HepG2 (cell line): ENCODE measurements around the gene SHROOM2. TPM values are rescaled to one million over a fixed set of nuclear protein-coding genes. Genes with fewer than 3 reads are reported as not detected.

Experiments
- ATAC-seq: fragments of 200-7000 bp; cut with Tn5 transposase; 3 replicates; pipeline ENCODE4 v1.9.1; 2020; ENCODE audit warnings: mild to moderate bottlenecking, moderate library complexity
- BruUV-seq: library from RNA; stranded (reverse); fragments of 400-500 nt; replicated peaks from 2 replicates; lab custom pipeline; 2021; lab: Mats Ljungman, UMichigan
- CTCF ChIA-PET: fragments of 300-600 bp; formaldehyde crosslinking; extraction: SDS; loops from one replicate; lab custom pipeline; 2021; ENCODE audit warnings: low total read pairs, inconsistent platforms, low intra/inter-chr PET ratio; lab: Yijun Ruan, JAX
- POLR2A ChIA-PET: fragments of 350-600 bp; sonication (Branson Sonifier 250); formaldehyde crosslinking; loops from one replicate; lab custom pipeline; 2020; ENCODE audit warnings: antibody characterized with exemption, inconsistent platforms; lab: Yijun Ruan, JAX
- DNase-seq: peaks from one replicate; pipeline ENCODE4 v3.0.0-alpha.2; 2015; ENCODE audit warnings: low spot score
- FAIRE-seq: peaks from 3 replicates; lab custom pipeline; 2011; peaks lifted over from hg19 to GRCh38; lab: Jason Lieb, UNC
- H2AFZ ChIP-seq: one replicate; pipeline ENCODE4 v1.6.1; 2011; ENCODE audit warnings: low read length, inconsistent platforms
- H3K27ac ChIP-seq: fragments of 300-600 bp; 3 replicates; pipeline ENCODE4 v1.8.0; 2011; ENCODE audit warnings: mixed run types, mild to moderate bottlenecking, mixed read lengths, low read length, inconsistent platforms; ENCODE audit not compliant: insufficient read depth; ENCODE audit errors: extremely low read length
- H3K27me3 ChIP-seq, 2 experiments: fragments of 200-600 bp in 1 of 2; 2 replicates in 1 of 2; 3 replicates in 1 of 2; pipeline versions ENCODE4 v1.6.0 to v1.8.0; 2011; ENCODE audit warnings: low read length in 2 of 2, mild to moderate bottlenecking in 2 of 2, moderate library complexity in 2 of 2, inconsistent platforms in 1 of 2; ENCODE audit not compliant: insufficient read depth in 2 of 2, control insufficient read depth in 1 of 2
- H3K36me3 ChIP-seq, 2 experiments: fragments of 200-600 bp in 1 of 2; replicated peaks in 1 of 2; 2 replicates in 1 of 2; 3 replicates in 1 of 2; pipeline versions ENCODE4 v1.5.1 to v1.8.0; 2011; ENCODE audit warnings: low read length in 2 of 2, inconsistent platforms in 1 of 2; ENCODE audit not compliant: insufficient read depth in 2 of 2, control insufficient read depth in 1 of 2
- H3K4me1 ChIP-seq: 2 replicates; pipeline ENCODE4 v1.5.1; 2012; ENCODE audit warnings: low read length, inconsistent platforms; ENCODE audit not compliant: insufficient read depth
- H3K4me2 ChIP-seq: 2 replicates; pipeline ENCODE4 v1.6.0; 2011; ENCODE audit warnings: low read depth, low read length, inconsistent platforms
- H3K4me3 ChIP-seq, 3 experiments: fragments of 200-600 bp in 1 of 3; sonication (generic), shearing (Covaris generic) in 1 of 3; replicated peaks in 1 of 3; 2 replicates each; pipeline ENCODE4 v1.5.1; 2011 to 2016; ENCODE audit warnings: low read length in 3 of 3, inconsistent platforms in 2 of 3, low read depth in 2 of 3, mild to moderate bottlenecking in 2 of 3, control low read depth in 1 of 3, mixed read lengths in 1 of 3; ENCODE audit not compliant: insufficient read depth in 1 of 3
- H3K79me2 ChIP-seq: one replicate; pipeline ENCODE4 v1.6.1; 2011; ENCODE audit warnings: low read length, inconsistent platforms; ENCODE audit not compliant: insufficient read depth
- H3K9ac ChIP-seq: 2 replicates; pipeline ENCODE4 v1.6.0; 2011; ENCODE audit warnings: mild to moderate bottlenecking, low read depth, low read length, inconsistent platforms; ENCODE audit not compliant: insufficient read depth
- H3K9me3 ChIP-seq: 2 replicates; pipeline ENCODE4 v1.5.1; 2012; ENCODE audit warnings: mild to moderate bottlenecking, low read length
- H4K20me1 ChIP-seq: 2 replicates; pipeline ENCODE4 v1.6.0; 2011; ENCODE audit warnings: inconsistent platforms, mild to moderate bottlenecking, low read length, moderate library complexity; ENCODE audit not compliant: insufficient read depth
- AGO1 ChIP-seq: fragments of 200-400 bp; formaldehyde crosslinking; IDR thresholded peaks from 2 replicates; pipeline ENCODE4 v1.6.1; 2017; ENCODE audit warnings: mild to moderate bottlenecking, low read depth, low read length, moderate library complexity; ENCODE audit not compliant: poor library complexity, severe bottlenecking
- KDM3A ChIP-seq: IDR thresholded peaks from 2 replicates; pipeline ENCODE4 v1.6.1; 2018; ENCODE audit warnings: low read depth, missing compliant biosample characterization
- MATR3 ChIP-seq: sonication (generic); formaldehyde crosslinking; IDR thresholded peaks from 2 replicates; pipeline ENCODE4 v1.4.0; 2020; ENCODE audit warnings: missing genetic modification reagents
- MTA3 ChIP-seq: sonication (generic); formaldehyde crosslinking; IDR thresholded peaks from 2 replicates; pipeline ENCODE4 v1.4.0; 2020; ENCODE audit warnings: missing genetic modification reagents
- MYNN ChIP-seq: sonication (generic); formaldehyde crosslinking; IDR thresholded peaks from 2 replicates; pipeline ENCODE4 v1.4.0; 2020; ENCODE audit warnings: mild to moderate bottlenecking, low read depth, missing genetic modification reagents
- ZNF10 ChIP-seq: sonication (generic); formaldehyde crosslinking; IDR thresholded peaks from 2 replicates; pipeline ENCODE4 v1.4.0; 2020; ENCODE audit warnings: mild to moderate bottlenecking, low read depth, missing genetic modification reagents, borderline replicate concordance
- WGBS: methylation state at CpG from one replicate; pipeline ENCODE4 v1.1.6; 2017; ENCODE audit warnings: low lambda C conversion rate; 5-methylcytosine and 5-hydroxymethylcytosine counted together
- in situ Hi-C: cut with HindIII; loops from 2 replicates; pipeline ENCODE4 v1.10.0; 2017; ENCODE audit warnings: low pct_unique_long_range_greater_than_20kb; ENCODE audit not compliant: extremely low pct_ligation_motif_present
- intact Hi-C: fragments of 100-400 bp; cut with micrococcal nuclease; formaldehyde crosslinking; loops from one replicate; pipeline ENCODE4 v1.10.0; 2022; ENCODE audit not compliant: unreplicated experiment
- polyA plus RNA-seq, 8 experiments: library from polyadenylated mRNA; depleted of rRNA in 3 of 8; stranded (reverse) in 7 of 8; unstranded in 1 of 8; fragments of >200 nt; fragmentation: Illumina TruSeq in 4 of 8; extraction: Trizol in 4 of 8; gene quantifications; 2 replicates each; pipeline versions ENCODE4 v1.2.1 to v1.2.3, GENCODE V29; 2011 to 2016; ENCODE audit warnings: low read depth in 4 of 8, missing spikeins in 1 of 8, mixed read lengths in 1 of 8; ENCODE audit not compliant: insufficient read depth in 1 of 8
- total RNA-seq, 5 experiments: library from RNA; depleted of rRNA; stranded (reverse); fragments of >200 nt; fragmentation: Illumina TruSeq; extraction: Trizol; gene quantifications; 2 replicates each; pipeline ENCODE4 v1.2.3, GENCODE V29; 2016; ENCODE audit warnings: low read depth in 1 of 5
- TF ChIP-seq, protein P1 (sequence below): sonication (generic); formaldehyde crosslinking; IDR thresholded peaks from 2 replicates; pipeline ENCODE4 v1.4.0; 2020; ENCODE audit warnings: missing genetic modification reagents
- TF ChIP-seq, protein P2 (sequence below): sonication (generic); formaldehyde crosslinking; IDR thresholded peaks from 2 replicates; pipeline ENCODE4 v1.5.1; 2020; ENCODE audit warnings: mild to moderate bottlenecking, missing genetic modification reagents, borderline replicate concordance
- TF ChIP-seq, protein P3 (sequence below): sonication (generic); formaldehyde crosslinking; IDR thresholded peaks from 2 replicates; pipeline ENCODE4 v1.9.0; 2022; ENCODE audit warnings: missing genetic modification reagents, mild to moderate bottlenecking, borderline replicate concordance
- TF ChIP-seq, protein P4 (sequence below): sonication (generic); formaldehyde crosslinking; IDR thresholded peaks from 2 replicates; pipeline ENCODE4 v1.5.0; 2020; ENCODE audit warnings: missing genetic modification reagents
- TF ChIP-seq, protein P5 (sequence below): sonication (generic); formaldehyde crosslinking; IDR thresholded peaks from 2 replicates; pipeline ENCODE4 v1.4.0; 2020; ENCODE audit warnings: missing genetic modification reagents
- TF ChIP-seq, protein P6 (sequence below): IDR thresholded peaks from 2 replicates; pipeline ENCODE4 v1.6.1; 2016; ENCODE audit warnings: missing compliant biosample characterization, missing genetic modification reagents, borderline replicate concordance

The SHROOM2 gene
- total and polyA plus RNA-seq, 2 of the 13 experiments (the other 11 are each of a cell fraction or from before 2014, with no cell fraction given): 0.92 to 1.4 TPM

GRCh38 chrX:9746148-9746888, 39.9 kb upstream of the SHROOM2 start:
- no peak for FAIRE-seq
- no peaks in the 10 kb centered on the region for H4K20me1 ChIP-seq
- ChIA-PET POLR2A (no interaction called here), CTCF (no interaction called here)
- ATAC-seq: no peak
- no peak overlapping the region for H2AFZ ChIP-seq
- no TSS peak for BruUV-seq
- no peak overlapping the region for H3K4me2 ChIP-seq
- 31% methylated on average over 3 of the region's 3 CpGs for WGBS
- in situ Hi-C loops: no loop called here
- no peaks in the 10 kb centered on the region for H3K9me3 ChIP-seq
- H3K4me1 ChIP-seq: no peaks in the 10 kb centered on the region
- H3K9ac ChIP-seq: no peak overlapping the region
- no peak overlapping the region for H3K4me3 ChIP-seq
- intact Hi-C loops: no loop called here
- DNase-seq: no peak
- no peaks in the 10 kb centered on the region for H3K36me3 ChIP-seq
- H3K27ac ChIP-seq: no peak overlapping the region
- H3K27me3 ChIP-seq: no peaks in the 10 kb centered on the region
- H3K79me2 ChIP-seq: no peaks in the 10 kb centered on the region
- TF ChIP-seq, protein P1, sequence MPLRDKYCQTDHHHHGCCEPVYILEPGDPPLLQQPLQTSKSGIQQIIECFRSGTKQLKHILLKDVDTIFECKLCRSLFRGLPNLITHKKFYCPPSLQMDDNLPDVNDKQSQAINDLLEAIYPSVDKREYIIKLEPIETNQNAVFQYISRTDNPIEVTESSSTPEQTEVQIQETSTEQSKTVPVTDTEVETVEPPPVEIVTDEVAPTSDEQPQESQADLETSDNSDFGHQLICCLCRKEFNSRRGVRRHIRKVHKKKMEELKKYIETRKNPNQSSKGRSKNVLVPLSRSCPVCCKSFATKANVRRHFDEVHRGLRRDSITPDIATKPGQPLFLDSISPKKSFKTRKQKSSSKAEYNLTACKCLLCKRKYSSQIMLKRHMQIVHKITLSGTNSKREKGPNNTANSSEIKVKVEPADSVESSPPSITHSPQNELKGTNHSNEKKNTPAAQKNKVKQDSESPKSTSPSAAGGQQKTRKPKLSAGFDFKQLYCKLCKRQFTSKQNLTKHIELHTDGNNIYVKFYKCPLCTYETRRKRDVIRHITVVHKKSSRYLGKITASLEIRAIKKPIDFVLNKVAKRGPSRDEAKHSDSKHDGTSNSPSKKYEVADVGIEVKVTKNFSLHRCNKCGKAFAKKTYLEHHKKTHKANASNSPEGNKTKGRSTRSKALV (CRISPR knock-in tag): no peak
- TF ChIP-seq, protein P2, sequence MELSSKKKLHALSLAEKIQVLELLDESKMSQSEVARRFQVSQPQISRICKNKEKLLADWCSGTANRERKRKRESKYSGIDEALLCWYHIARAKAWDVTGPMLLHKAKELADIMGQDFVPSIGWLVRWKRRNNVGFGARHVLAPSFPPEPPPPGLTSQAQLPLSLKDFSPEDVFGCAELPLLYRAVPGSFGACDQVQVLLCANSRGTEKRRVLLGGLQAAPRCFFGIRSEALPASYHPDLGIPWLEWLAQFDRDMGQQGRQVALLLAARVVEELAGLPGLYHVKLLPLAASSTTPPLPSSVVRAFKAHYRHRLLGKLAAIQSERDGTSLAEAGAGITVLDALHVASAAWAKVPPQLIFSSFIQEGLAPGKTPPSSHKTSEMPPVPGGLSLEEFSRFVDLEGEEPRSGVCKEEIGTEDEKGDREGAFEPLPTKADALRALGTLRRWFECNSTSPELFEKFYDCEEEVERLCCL (CRISPR knock-in tag): no peak
- TF ChIP-seq MATR3 (CRISPR knock-in tag) (no peak), KDM3A (CRISPR knock-in tag) (no peak), MYNN (CRISPR knock-in tag) (no peak), MTA3 (no peak), ZNF10 (CRISPR knock-in tag) (no peak), AGO1 (no peak)
- TF ChIP-seq, protein P3, sequence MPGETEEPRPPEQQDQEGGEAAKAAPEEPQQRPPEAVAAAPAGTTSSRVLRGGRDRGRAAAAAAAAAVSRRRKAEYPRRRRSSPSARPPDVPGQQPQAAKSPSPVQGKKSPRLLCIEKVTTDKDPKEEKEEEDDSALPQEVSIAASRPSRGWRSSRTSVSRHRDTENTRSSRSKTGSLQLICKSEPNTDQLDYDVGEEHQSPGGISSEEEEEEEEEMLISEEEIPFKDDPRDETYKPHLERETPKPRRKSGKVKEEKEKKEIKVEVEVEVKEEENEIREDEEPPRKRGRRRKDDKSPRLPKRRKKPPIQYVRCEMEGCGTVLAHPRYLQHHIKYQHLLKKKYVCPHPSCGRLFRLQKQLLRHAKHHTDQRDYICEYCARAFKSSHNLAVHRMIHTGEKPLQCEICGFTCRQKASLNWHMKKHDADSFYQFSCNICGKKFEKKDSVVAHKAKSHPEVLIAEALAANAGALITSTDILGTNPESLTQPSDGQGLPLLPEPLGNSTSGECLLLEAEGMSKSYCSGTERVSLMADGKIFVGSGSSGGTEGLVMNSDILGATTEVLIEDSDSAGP (CRISPR knock-in tag): no peak
- TF ChIP-seq, protein P4, sequence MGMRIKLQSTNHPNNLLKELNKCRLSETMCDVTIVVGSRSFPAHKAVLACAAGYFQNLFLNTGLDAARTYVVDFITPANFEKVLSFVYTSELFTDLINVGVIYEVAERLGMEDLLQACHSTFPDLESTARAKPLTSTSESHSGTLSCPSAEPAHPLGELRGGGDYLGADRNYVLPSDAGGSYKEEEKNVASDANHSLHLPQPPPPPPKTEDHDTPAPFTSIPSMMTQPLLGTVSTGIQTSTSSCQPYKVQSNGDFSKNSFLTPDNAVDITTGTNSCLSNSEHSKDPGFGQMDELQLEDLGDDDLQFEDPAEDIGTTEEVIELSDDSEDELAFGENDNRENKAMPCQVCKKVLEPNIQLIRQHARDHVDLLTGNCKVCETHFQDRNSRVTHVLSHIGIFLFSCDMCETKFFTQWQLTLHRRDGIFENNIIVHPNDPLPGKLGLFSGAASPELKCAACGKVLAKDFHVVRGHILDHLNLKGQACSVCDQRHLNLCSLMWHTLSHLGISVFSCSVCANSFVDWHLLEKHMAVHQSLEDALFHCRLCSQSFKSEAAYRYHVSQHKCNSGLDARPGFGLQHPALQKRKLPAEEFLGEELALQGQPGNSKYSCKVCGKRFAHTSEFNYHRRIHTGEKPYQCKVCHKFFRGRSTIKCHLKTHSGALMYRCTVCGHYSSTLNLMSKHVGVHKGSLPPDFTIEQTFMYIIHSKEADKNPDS (CRISPR knock-in tag): no peak
- TF ChIP-seq, protein P5, sequence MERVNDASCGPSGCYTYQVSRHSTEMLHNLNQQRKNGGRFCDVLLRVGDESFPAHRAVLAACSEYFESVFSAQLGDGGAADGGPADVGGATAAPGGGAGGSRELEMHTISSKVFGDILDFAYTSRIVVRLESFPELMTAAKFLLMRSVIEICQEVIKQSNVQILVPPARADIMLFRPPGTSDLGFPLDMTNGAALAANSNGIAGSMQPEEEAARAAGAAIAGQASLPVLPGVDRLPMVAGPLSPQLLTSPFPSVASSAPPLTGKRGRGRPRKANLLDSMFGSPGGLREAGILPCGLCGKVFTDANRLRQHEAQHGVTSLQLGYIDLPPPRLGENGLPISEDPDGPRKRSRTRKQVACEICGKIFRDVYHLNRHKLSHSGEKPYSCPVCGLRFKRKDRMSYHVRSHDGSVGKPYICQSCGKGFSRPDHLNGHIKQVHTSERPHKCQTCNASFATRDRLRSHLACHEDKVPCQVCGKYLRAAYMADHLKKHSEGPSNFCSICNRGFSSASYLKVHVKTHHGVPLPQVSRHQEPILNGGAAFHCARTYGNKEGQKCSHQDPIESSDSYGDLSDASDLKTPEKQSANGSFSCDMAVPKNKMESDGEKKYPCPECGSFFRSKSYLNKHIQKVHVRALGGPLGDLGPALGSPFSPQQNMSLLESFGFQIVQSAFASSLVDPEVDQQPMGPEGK (CRISPR knock-in tag): no peak
- TF ChIP-seq, protein P6, sequence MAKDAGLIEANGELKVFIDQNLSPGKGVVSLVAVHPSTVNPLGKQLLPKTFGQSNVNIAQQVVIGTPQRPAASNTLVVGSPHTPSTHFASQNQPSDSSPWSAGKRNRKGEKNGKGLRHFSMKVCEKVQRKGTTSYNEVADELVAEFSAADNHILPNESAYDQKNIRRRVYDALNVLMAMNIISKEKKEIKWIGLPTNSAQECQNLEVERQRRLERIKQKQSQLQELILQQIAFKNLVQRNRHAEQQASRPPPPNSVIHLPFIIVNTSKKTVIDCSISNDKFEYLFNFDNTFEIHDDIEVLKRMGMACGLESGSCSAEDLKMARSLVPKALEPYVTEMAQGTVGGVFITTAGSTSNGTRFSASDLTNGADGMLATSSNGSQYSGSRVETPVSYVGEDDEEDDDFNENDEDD (CRISPR knock-in tag): no peak
